Amygdala (tissue), 56 donors: Measurements from ENCODE around the gene PBRM1.

Experiments used
- DNase-seq, 56 donors: peaks; one replicate each; lab custom pipeline; 2025; lab: John Stamatoyannopoulos, UW

Gene PBRM1

DNA sequence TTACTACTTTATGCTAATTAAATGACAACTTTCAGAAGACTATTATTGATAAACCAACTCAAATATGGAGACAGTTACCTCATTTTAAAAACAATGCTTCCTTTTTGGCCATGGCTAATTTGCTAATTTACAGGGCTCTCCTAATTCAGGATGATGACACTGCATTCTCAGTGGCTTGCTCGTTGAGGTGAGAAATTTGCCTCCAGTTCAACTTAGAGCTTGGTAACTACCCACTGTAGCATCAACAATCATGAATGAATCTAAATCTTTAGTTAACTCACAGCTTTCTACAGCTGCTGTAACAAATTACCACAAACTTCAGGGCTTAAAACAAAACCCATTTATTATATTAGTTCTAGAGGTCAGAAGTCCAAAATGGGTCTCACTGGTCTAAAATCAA is 14.0 kb downstream of the PBRM1 start:
- no peak for DNase-seq

DNA sequence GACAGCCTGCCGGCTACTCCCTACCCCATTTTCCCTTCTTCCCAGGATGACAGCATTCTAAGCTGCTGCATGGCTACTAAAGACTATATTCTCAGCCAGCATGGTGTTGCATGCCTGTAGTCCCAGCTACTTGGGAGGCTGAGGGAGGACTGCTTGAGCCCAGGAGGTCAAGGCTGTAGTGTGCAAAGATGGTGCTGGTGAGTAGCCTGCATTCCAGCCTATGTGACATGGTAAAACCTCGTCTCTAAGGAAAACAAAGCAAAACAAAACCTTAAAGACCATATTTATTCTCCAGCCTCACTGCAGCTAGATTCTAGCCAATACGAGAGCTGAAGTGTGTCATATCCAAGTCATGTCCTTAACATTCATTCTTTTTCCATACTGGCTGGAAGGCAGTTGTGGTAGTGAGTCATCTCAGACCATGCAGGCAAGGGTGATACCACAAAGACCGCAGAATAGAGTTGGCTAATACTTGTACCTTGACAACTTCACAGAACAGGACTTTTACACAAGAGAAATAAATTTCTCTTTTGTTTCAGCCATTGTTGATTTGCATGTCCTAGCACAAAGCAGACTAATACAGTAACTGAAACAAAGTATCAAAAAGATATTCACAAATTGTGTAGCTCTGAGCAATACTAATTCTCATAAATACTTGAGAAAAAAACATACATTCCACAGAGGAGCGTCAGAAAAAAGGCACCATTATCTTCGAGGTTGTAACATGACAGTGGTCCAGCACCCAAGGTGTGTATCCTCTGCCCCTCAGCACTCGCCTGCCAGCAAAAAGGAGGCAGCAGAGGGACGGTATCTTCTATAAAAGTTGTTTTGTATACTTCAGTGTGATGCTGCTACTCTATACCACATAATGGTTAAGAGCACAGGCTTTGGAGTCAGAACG is 14.8 kb downstream of the PBRM1 start:
- no peak for DNase-seq

DNA sequence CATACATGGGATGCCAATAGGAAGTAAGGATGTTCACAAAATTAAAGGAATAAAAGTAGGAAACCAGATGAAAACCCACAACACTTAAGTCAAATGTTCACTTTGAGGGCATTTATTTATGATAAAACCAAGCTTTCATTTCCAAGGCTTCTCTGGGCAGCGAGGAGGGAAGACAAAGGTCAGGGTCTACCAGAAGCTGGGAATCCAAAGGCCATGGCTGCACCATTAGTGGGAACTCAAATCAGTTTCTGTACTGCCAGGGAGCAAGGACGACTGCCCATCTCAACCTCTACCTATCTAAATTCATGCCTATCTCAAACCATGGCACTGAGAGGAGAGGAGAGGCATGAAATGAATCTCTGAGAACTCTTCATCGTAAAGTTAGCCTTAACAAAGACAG is 22.6 kb downstream of the PBRM1 start:
- no peak for DNase-seq

DNA sequence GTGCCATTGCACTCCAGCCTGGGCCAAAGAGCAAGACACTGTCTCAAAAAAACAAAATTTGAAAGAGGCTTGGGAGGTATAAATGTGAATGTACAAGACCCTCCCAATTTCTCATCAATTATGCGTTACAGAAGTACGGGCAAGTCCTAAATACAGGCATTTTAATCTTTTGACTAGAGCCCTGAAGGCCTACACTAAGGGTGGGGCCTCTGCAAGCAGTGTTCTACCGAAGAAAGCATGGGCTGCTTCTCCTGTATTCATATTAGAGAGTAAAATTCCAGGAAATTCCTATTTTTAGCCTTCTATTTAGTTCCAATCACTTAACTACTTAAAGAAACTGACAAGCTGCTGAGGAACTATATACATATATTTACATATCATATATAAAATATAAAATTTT is 25.7 kb downstream of the PBRM1 start:
- no peak for DNase-seq

DNA sequence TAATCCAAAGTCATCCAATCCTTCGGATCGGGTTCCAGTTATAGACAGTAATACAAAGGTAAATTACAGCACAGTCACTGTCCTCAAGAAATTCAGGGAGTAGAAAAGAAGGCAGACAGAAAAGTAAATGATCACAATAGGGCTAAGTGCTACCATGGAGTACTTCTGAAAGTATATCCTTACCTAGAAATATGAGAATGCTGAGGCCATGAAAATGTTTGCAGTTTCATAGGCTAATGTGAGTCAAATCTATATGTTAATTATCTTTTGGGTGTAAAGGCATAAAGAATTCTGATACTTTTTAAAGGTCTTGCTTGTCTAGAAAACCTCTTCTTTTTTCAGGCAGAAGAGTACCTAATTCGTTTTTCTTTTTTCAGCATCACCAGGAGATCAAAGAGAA is 29.8 kb downstream of the PBRM1 start:
- no peak for DNase-seq

DNA sequence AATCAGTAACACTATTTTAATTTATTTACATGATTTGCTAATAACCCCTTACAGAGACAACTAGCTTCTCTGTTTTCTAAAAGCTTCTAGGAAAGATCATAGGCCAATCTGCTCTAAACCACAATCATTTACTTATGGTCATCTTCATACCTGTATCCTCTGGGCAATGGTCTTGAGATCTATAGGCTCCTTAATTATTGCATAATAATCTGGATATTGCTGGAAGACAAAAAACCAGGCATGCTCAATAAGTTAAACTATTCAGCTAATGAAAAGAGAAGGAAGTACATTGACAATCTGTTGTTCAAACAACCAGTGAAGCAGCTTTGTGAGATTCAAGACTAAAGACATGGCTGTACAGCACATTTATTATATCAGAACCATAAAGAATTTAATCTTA is 34.1 kb downstream of the PBRM1 start:
- DNase-seq = no peak

DNA sequence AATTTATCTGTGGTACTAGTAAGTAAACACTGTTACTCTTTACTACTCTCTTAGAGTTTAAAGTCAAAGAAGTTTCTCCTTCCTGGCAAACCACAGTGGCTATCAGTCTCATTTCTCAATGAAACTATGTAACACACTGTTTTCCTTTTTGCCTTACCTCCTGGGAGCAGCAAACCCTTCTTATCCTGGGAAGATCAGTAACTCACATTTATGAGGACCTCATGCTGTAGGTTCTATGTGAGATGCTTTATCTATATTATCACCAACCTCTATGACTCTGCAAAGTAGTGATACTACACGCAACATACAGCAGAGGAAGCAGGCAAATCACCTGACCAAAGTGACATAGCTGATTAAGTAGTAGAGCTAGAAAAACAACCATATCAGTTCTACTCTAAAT is 35.3 kb downstream of the PBRM1 start:
- no peak for DNase-seq

DNA sequence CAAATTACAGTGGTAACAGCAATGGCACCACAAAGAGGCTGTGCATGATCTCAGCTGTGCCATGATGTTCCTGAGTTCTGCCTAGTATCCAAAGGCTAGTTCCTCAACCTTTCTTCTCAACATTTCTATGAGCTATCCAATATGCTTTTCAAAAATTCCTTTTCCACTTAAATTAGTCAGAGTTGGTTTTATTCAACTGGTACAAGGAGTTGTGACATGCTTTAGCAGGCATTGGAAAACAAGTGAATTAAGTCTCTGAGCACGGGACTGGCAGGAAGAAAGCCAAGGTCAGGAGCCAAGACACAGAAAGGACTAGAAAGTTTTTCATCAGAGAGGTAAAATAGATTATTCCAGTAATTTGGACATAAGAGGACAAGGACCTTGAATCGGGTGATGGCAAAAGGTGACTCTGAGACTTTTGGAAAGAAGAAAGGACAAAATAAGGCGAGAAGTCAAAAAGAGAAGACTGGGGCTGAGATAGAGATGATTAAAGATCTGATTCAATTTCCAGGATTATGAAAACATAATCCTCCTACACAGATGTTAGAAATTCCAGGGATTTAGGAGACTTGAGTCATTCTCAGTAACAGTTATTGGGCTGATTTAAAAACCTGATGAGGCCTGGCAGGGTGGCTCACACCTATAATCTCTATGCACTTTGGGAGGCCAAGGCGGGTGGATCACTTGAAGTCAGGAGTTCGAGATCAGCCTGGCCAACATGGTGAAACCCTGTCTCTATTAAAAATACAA is 36.1 kb downstream of the PBRM1 start:
- DNase-seq = no peak

DNA sequence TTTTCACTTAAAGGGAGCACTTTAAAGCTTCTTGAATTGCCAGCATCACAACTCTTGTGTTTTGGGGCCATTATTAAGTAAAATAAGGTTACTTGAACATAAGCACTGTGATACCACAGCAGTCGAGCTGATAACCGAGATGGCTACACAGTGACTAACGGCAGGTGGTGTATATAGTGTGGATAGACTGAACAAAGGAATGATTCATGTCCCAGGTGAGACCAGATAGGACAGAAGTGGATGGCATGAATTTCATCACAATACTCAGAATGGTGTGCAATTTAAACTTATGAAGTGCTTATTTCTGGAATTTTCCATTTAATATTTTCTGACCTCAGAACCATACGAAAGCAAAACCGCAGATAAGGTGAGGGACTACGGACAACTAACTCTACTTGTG is 40.2 kb downstream of the PBRM1 start:
- DNase-seq = no peak

DNA sequence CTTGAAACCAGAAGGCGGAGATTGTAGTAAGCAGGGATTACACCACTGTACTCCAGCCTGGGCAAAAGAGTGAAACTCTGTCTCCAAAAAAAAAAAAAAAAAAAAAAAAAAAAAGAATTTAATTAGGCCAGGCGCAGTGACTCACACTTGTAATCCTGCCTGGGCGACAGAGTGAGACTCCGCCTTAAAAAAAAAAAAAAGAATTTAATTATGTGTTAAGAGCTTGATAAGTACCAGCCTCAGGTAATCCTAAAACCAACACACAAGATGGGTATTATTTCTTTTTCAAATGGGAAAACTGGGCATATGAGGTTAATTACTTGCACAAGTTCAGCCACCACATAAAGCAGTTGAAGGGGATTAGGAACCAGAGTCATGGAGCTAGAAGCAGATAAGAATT is 49.0 kb downstream of the PBRM1 start:
- no peak for DNase-seq

DNA sequence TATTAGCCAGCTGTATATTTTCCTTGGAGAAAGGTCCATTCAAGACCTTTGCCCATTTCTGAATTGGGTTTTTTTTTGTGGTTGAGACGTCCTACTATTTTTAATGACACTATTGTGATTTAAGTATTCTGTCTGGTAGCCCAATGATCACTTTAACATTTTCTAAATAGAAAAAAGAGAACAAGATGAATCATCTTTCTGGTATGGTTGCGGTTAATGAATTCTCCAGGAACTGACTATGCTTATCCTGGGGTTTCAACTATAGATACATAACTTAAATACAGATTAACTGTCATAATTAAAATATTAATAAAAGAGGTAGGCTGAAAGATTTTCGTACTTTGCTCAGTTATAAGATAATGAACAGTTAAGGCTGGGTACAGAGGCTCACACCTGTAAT is 51.9 kb downstream of the PBRM1 start:
- no peak for DNase-seq

DNA sequence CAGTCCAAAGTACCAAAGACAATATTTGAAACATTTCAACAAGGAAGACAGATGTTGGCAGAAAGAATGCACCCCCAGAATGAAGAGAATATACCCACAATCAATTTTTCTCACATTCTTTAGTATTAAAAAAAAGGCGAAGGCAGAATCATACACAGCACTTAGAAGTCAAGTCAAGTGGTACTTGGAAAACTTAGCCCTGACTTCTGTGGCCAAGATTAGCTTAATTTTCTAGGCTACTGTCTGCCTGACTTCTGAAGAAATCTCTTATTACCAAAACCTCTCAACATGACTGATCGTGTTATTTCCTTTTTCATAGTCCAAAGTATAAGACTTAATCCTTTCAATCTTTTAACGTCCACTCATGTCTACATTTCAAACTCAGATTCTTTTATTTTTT is 60.7 kb downstream of the PBRM1 start:
- no peak for DNase-seq

DNA sequence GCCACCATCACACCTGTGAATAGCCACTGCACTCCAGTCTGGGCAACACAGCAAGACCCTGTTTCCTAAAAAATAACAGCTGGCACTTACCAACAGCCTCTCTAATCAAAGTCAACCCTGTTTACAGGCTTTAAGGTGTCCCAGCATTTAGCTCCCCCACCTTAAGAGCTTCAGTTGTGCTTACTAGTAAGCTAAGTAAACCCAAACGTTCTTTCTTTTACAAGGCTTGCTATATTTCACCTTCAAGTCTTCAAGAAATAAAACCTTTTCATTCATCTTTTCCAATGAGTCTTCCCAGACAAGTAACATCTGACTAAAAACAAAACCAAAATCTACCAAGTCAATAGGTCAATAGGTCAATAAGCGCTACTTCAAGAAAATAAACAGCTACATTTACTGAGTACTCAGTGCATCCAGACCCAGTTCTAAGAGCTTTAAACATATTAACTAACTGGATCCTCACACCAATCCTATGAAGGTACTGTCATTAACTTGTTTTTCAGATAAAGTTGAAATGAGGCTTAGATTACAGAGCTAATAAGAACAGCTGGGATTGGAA is 62.4 kb downstream of the PBRM1 start:
- no peak for DNase-seq

DNA sequence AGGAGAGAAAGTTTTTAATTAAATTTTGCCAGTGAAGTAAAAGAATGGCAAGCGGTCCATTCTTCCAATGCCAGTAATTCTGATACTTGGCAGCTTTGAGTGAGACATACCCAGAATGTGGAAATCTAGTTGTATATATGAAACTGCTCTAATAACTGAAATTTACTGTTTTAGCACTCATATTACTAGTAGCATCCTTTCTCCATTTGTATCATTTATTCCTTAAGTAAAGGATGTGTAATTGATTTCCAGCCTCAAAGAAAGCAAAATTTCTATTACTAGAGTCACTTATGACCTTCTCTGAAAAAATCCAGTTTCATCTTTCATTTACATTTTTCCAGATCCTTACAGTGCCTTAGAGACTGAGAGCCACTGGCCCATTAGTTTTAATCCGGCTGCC is 65.1 kb downstream of the PBRM1 start:
- DNase-seq = no peak

DNA sequence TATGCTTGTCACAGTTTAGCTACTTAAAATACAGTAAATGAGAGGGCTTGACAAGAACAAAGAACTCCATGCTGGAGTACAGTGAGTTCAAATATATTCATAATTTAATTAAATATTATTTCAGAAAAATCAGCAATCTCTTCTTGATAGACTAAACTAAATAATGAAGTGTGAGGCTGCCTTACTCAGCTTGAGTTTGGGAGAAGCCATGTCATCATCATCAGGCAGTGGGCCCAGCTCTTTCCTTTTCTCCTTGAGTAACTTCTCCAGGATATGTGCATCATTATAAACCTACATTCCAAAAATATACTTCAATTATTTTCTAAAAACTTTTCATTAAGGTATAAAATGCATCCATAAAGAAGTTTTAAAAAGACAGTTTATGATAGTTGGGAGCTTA is 70.5 kb downstream of the PBRM1 start:
- DNase-seq = no peak

DNA sequence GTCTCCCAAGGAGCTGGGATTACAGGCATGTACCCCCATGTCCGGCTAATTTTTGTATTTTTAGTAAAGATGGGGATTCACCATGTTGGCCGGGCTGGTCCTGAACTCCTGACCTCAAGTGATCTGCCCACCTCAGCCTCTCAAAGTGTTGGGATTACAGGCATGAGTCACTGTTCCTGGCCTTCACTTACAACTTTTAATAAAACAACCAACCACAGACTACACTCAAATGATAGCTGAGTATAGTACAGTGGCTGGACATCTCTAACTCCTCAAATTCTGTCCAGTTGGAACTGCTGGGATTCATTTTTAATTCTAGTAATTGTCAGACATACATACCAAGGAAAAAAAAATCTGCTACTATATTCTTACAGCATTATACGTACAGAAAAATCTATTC is 71.0 kb downstream of the PBRM1 start:
- DNase-seq = no peak

DNA sequence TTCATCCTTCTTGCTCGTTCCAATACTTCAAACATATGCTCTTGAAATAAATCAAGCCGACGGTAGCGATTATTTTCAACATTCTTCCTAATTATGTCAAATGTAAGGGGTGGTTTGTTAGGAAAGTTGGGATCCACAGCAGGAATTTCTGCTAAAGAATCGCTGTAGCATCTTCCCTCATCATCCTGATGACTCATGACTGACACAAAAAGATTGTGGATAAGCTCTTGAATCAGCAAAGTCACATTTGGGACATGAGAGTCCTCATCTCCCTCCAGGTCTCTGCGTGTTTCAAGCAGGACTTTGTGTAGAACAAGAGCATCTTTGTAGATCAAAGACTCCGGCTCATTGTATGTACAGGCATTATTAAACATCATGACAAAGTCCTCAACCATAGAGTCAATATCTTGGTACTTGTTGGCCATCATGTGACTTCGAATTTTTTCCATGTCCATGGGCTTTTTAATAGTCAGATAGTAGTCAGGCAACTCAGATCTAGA is 76.3 kb downstream of the PBRM1 start:
- no peak for DNase-seq

DNA sequence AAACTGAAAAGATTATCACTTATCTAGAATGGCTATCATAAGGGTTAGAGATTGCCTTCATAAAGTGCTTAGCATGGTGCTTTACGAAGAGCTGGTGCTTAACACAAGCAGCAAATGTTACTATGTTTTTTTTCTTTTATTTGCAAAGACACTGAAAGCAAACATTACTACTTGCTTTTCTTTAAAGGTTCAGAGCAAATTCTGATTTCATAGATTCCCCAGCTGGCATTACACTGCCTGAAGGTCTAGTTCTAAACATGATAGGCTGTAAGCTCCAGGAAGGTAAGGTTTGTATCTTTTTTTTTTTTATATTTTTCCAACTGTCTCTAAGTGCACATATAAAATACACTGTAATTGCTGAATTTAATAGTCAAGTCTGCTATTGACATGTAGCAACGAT is 77.4 kb downstream of the PBRM1 start:
- DNase-seq = no peak

DNA sequence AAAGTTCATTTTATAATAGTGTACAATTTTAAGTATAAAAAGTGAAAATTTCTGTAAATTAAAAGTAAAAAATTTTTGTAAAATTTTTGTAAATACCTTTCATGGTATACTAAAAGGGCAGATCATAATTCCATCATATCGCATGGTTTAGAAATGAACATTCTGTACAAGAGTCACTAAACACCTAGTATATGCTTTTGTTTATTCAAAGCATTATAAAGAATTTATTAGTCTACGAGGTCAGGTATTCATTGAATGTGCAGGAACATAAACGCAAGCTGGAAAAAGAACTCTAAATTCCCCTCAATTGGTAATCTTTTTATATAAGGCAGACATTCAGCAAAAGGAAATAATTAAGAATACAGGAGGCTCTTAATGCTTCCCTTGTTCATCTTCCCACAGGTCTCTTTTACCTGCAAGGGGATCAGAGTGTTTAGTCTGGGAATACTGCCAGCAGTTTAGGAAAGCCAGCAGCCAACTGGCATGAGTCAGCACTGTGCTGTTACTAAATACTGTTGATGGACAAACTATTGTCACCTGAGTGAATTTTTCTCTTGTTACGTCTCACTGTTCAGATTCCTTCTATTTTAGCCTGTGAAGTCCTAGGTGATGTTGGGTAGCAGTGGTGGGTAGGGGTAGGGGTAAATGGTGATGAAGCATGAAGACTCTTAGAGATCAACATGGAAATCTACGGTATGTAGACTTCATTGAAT is 79.2 kb downstream of the PBRM1 start:
- peak in 2 of 56 donors; percentile 3 to 39 for DNase-seq

DNA sequence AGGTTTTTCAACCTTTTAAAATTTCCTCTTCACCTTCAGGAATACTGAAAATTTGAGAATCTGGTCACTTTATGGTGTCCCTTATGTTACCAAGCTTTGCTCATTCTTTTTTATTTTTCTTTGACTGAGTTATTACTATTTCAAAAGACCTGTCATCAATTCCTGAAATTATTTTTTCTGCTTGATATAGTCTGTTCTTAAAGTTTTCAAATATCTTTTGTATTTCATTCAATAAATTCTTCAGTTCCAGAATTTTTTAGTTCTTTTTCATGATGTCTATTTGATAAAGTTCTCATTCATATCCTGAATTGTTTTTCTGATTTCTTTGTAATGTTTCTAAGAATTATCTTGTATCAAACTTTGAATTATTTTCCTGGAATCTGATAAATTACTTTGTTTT is 85.5 kb downstream of the PBRM1 start:
- DNase-seq = no peak
